IMR-90 (cell line): ENCODE measurements around the gene POC1B. TPM values are rescaled to one million over a fixed set of nuclear protein-coding genes. Genes with fewer than 3 reads are reported as not detected.

Experiments
- ATAC-seq: fragments of 200-7000 bp; cut with Tn5 transposase; 2 replicates; pipeline ENCODE4 v1.9.1; 2020; ENCODE audit warnings: low read depth, mild to moderate bottlenecking, moderate library complexity
- BruUV-seq: library from RNA; stranded (reverse); fragments of 400-500 nt; replicated peaks from 2 replicates; lab custom pipeline; 2021; lab: Mats Ljungman, UMichigan
- CTCF ChIA-PET: fragments of 300-600 bp; formaldehyde crosslinking; extraction: SDS; loops from one replicate; lab custom pipeline; 2021; ENCODE audit warnings: antibody characterized with exemption; lab: Yijun Ruan, JAX
- POLR2A ChIA-PET: fragments of 300-600 bp; sonication (Branson Sonifier 250); formaldehyde crosslinking; loops from one replicate; lab custom pipeline; 2022; ENCODE audit warnings: antibody characterized with exemption; ENCODE audit not compliant: unreplicated experiment; lab: Charles Lee
- DNase-seq: peaks from one replicate; pipeline ENCODE4 v3.0.0; 2013
- H2AFZ ChIP-seq: replicated peaks from 2 replicates; pipeline ENCODE3; 2013; ENCODE audit warnings: low read length, mild to moderate bottlenecking; ENCODE audit not compliant: poor library complexity
- H2AK5ac ChIP-seq: 2 replicates; pipeline ENCODE4 v1.6.1; 2013; ENCODE audit warnings: low read depth, low read length, inconsistent platforms
- H2AK9ac ChIP-seq: replicated peaks from 2 replicates; pipeline ENCODE3; 2013; ENCODE audit warnings: mild to moderate bottlenecking, low read depth, low read length, moderate library complexity; ENCODE audit not compliant: poor library complexity
- H2BK120ac ChIP-seq: 2 replicates; pipeline ENCODE4 v1.6.1; 2013; ENCODE audit warnings: low read depth, low read length, inconsistent platforms
- H2BK15ac ChIP-seq: 3 replicates; pipeline ENCODE4 v1.6.1; 2013; ENCODE audit warnings: low read depth, low read length, inconsistent platforms
- H2BK20ac ChIP-seq: 2 replicates; pipeline ENCODE4 v1.6.1; 2013; ENCODE audit warnings: low read depth, mild to moderate bottlenecking, inconsistent platforms, low read length, moderate library complexity
- H2BK5ac ChIP-seq: 2 replicates; pipeline ENCODE4 v1.6.1; 2013; ENCODE audit warnings: mild to moderate bottlenecking, low read depth, low read length, inconsistent platforms; ENCODE audit not compliant: poor library complexity, severe bottlenecking
- H3K14ac ChIP-seq: replicated peaks from 2 replicates; pipeline ENCODE4 v1.6.1; 2013; ENCODE audit warnings: low read depth, low read length, inconsistent platforms
- H3K18ac ChIP-seq: 2 replicates; pipeline ENCODE4 v1.6.1; 2013; ENCODE audit warnings: low read depth, low read length, control low read depth
- H3K23ac ChIP-seq: 2 replicates; pipeline ENCODE4 v1.6.1; 2013; ENCODE audit warnings: low read depth, low read length, inconsistent platforms
- H3K27ac ChIP-seq: 2 replicates; pipeline ENCODE4 v1.5.1; 2013; ENCODE audit warnings: mild to moderate bottlenecking, control low read depth, low read length; ENCODE audit not compliant: insufficient read depth
- H3K27me3 ChIP-seq: 2 replicates; pipeline ENCODE4 v1.6.1; 2013; ENCODE audit warnings: low read length; ENCODE audit not compliant: control insufficient read depth, insufficient read depth
- H3K36me3 ChIP-seq: 2 replicates; pipeline ENCODE4 v1.6.1; 2013; ENCODE audit warnings: low read length, mixed read lengths; ENCODE audit not compliant: control insufficient read depth, insufficient read depth
- H3K4ac ChIP-seq: 2 replicates; pipeline ENCODE4 v1.6.1; 2013; ENCODE audit warnings: low read depth, low read length, inconsistent platforms
- H3K4me1 ChIP-seq: 2 replicates; pipeline ENCODE4 v1.6.1; 2013; ENCODE audit warnings: low read length, mixed read lengths; ENCODE audit not compliant: control insufficient read depth, insufficient read depth
- H3K4me2 ChIP-seq: 2 replicates; pipeline ENCODE4 v1.6.1; 2013; ENCODE audit warnings: low read depth, mild to moderate bottlenecking, control low read depth, low read length, moderate library complexity
- H3K4me3 ChIP-seq: 2 replicates; pipeline ENCODE4 v1.5.1; 2013; ENCODE audit warnings: low read depth, mild to moderate bottlenecking, control low read depth, low read length, moderate library complexity; ENCODE audit not compliant: insufficient read depth
- H3K56ac ChIP-seq: 2 replicates; pipeline ENCODE4 v1.6.1; 2013; ENCODE audit warnings: low read length, inconsistent platforms; ENCODE audit not compliant: insufficient read depth; ENCODE audit errors: extremely low read depth
- H3K79me1 ChIP-seq, 2 experiments: 2 replicates each; pipeline ENCODE4 v1.6.1; 2013; ENCODE audit warnings: low read length in 2 of 2, inconsistent platforms in 1 of 2, low read depth in 1 of 2
- H3K9ac ChIP-seq: 2 replicates; pipeline ENCODE4 v1.6.1; 2013; ENCODE audit warnings: low read depth, low read length, control low read depth
- H3K9me1 ChIP-seq: 2 replicates; pipeline ENCODE4 v1.6.1; 2013; ENCODE audit warnings: low read length, inconsistent platforms; ENCODE audit not compliant: insufficient read depth
- H3K9me3 ChIP-seq: 2 replicates; pipeline ENCODE4 v1.6.1; 2013; ENCODE audit warnings: low read length; ENCODE audit not compliant: control insufficient read depth, insufficient read depth
- H4K20me1 ChIP-seq: 2 replicates; pipeline ENCODE4 v1.6.1; 2013; ENCODE audit warnings: low read length, inconsistent platforms; ENCODE audit not compliant: insufficient read depth
- H4K5ac ChIP-seq: 2 replicates; pipeline ENCODE4 v1.6.1; 2013; ENCODE audit warnings: mild to moderate bottlenecking, low read depth, low read length, control low read depth
- H4K8ac ChIP-seq, 2 experiments: 2 replicates each; pipeline ENCODE4 v1.6.1; 2013; ENCODE audit warnings: low read depth in 2 of 2, low read length in 2 of 2, control low read depth in 1 of 2, inconsistent platforms in 1 of 2
- H4K91ac ChIP-seq: 2 replicates; pipeline ENCODE4 v1.6.1; 2013; ENCODE audit warnings: low read depth, low read length, inconsistent platforms; ENCODE audit not compliant: insufficient read depth
- BHLHE40 ChIP-seq: fragments of 150-350 bp; IDR thresholded peaks from 2 replicates; pipeline ENCODE4 v1.6.1; 2016; ENCODE audit warnings: mild to moderate bottlenecking, low read depth, low read length
- CEBPB ChIP-seq: IDR thresholded peaks from 2 replicates; pipeline ENCODE4 v1.6.1; 2012; ENCODE audit warnings: low read depth, low read length, improper control_type of control experiment
- CHD1 ChIP-seq: IDR thresholded peaks from 2 replicates; pipeline ENCODE4 v1.6.1; 2012; ENCODE audit warnings: low read depth, low read length, improper control_type of control experiment
- CTCF ChIP-seq: conservative IDR thresholded peaks from 2 replicates; pipeline ENCODE4 v1.5.1; 2012; ENCODE audit warnings: mild to moderate bottlenecking, low read depth, low read length, improper control_type of control experiment
- ELK1 ChIP-seq: fragments of 150-350 bp; IDR thresholded peaks from 2 replicates; pipeline ENCODE4 v1.6.1; 2016; ENCODE audit warnings: low read depth, mild to moderate bottlenecking, low read length, moderate library complexity, borderline replicate concordance
- FOS ChIP-seq: fragments of 150-350 bp; IDR thresholded peaks from 2 replicates; pipeline ENCODE4 v1.6.1; 2016; ENCODE audit warnings: low read depth, low read length
- MAFK ChIP-seq: IDR thresholded peaks from 2 replicates; pipeline ENCODE4 v1.6.1; 2012; ENCODE audit warnings: low read depth, low read length, improper control_type of control experiment
- MAZ ChIP-seq: IDR thresholded peaks from 2 replicates; pipeline ENCODE4 v1.6.1; 2012; ENCODE audit warnings: low read depth, mild to moderate bottlenecking, low read length, improper control_type of control experiment, moderate library complexity, borderline replicate concordance
- NFE2L2 ChIP-seq: fragments of 150-350 bp; IDR thresholded peaks from 2 replicates; pipeline ENCODE4 v1.6.1; 2016; ENCODE audit warnings: low read depth, mild to moderate bottlenecking, low read length
- POLR2A ChIP-seq: IDR thresholded peaks from 2 replicates; pipeline ENCODE4 v1.6.1; 2012; ENCODE audit warnings: mild to moderate bottlenecking, low read depth, low read length
- RCOR1 ChIP-seq: IDR thresholded peaks from 2 replicates; pipeline ENCODE4 v1.6.1; 2012; ENCODE audit warnings: mild to moderate bottlenecking, low read length, improper control_type of control experiment; ENCODE audit not compliant: insufficient replicate concordance
- RFX5 ChIP-seq: IDR thresholded peaks from 2 replicates; pipeline ENCODE4 v1.8.0; 2012; ENCODE audit warnings: low read depth, mild to moderate bottlenecking, low read length, moderate library complexity
- SMC3 ChIP-seq: fragments of 150-350 bp; IDR thresholded peaks from 2 replicates; pipeline ENCODE4 v1.6.1; 2016; ENCODE audit warnings: low read depth, mild to moderate bottlenecking, antibody characterized with exemption, low read length, moderate library complexity
- USF2 ChIP-seq: fragments of 150-350 bp; IDR thresholded peaks from 2 replicates; pipeline ENCODE4 v1.6.1; 2017; ENCODE audit warnings: mild to moderate bottlenecking, antibody characterized with exemption, low read length, low read depth
- WGBS, 2 experiments: methylation state at CpG; one replicate each; pipeline versions ENCODE4 v1.1.5 to v1.1.7; 2013; ENCODE audit warnings: missing lambda C conversion rate in 2 of 2; ENCODE audit not compliant: insufficient read length in 1 of 2; ENCODE audit errors: extremely low coverage in 2 of 2; 5-methylcytosine and 5-hydroxymethylcytosine counted together
- dilution Hi-C: fragments of 300-500 bp; cut with HindIII; formaldehyde crosslinking; loops from one replicate; pipeline ENCODE4 v1.14.3; 2018; ENCODE audit warnings: low sequenced_read_pairs; ENCODE audit not compliant: unreplicated experiment
- in situ Hi-C: fragments of 300-500 bp; cut with MboI; formaldehyde crosslinking; loops from 3 replicates; pipeline ENCODE4 v1.14.3; 2019; ENCODE audit warnings: low sequenced_read_pairs, inconsistent platforms, mixed read lengths
- intact Hi-C: fragments of 100-400 bp; cut with micrococcal nuclease; formaldehyde crosslinking; loops from 2 replicates; pipeline ENCODE4 v1.10.0; 2022
- polyA plus RNA-seq, 3 experiments: library from polyadenylated mRNA; depleted of rRNA; stranded (reverse); fragments of >200 nt; gene quantifications; 2 replicates each; pipeline ENCODE4 v1.2.3, GENCODE V29; 2012; ENCODE audit warnings: low replicate concordance in 1 of 3
- total RNA-seq: library from RNA; depleted of rRNA; stranded (reverse); fragments of >200 nt; gene quantifications from 2 replicates; pipeline ENCODE4 v1.2.3, GENCODE V29; 2012

The POC1B gene
- total and polyA plus RNA-seq, 2 of the 4 experiments (the other 2 are of a cell fraction), result 5.0 to 10.4 TPM

- Histone ChIP-seq H4K5ac (no peak overlapping the region), H2AK9ac (no peak overlapping the region), H4K20me1 (no peaks in the 10 kb centered on the region), H3K9ac (no peak overlapping the region), H3K79me1 (peaks cover 0 to 7% of the 10 kb centered on the region in 2 experiments; a peak in 1 of 4 replicates), H3K27ac (no peak overlapping the region), H2BK120ac (peak overlapping the region; percentile 30; the same call in 1 of the 2 replicates), H2AK5ac (no peak overlapping the region), H3K27me3 (no peaks in the 10 kb centered on the region), H3K23ac (no peak overlapping the region), H3K36me3 (no peaks in the 10 kb centered on the region), H3K4me1 (peaks cover 2% of the 10 kb centered on the region; the same call in 1 of the 2 replicates), H2BK5ac (peak overlapping the region; percentile 8), H3K18ac (peak overlapping the region; percentile 23; the same call in 1 of the 2 replicates), H3K14ac (no peak overlapping the region), H3K56ac (no peak overlapping the region), H3K4me2 (no peak overlapping the region), H2BK15ac (no peak overlapping the region), H3K4me3 (no peak overlapping the region), H4K8ac (no peak overlapping the region), H3K9me3 (no peaks in the 10 kb centered on the region), H2AFZ (no peak overlapping the region), H3K4ac (no peak overlapping the region), H2BK20ac (no peak overlapping the region; the same call in 1 of the 2 replicates), H4K91ac (no peak overlapping the region), H3K9me1 (no peaks in the 10 kb centered on the region; the same call in 1 of the 2 replicates)
- CTCF ChIA-PET, result interaction anchor here (0.5 kb wide), 1 partner anchor 38 kb away, joined by 3 read pairs; no protein-coding TSS in a partner anchor
- no CpG with 5 or more reads among the region's 6 CpGs for WGBS, 2 experiments
- BruUV-seq, result no TSS peak
- POLR2A ChIA-PET, result no interaction called here
- ATAC-seq (no peak), DNase-seq (peak; percentile 30)
- dilution Hi-C loops, result no loop called here
- TF ChIP-seq CEBPB (no peak), SMC3 (no peak), BHLHE40 (no peak), MAFK (no peak), POLR2A (no peak), USF2 (no peak), RFX5 (no peak), CTCF (no peak), CHD1 (no peak), ELK1 (no peak), RCOR1 (no peak), FOS (no peak), MAZ (no peak), NFE2L2 (no peak)
- in situ Hi-C loops, result no loop called here
- intact Hi-C loops, result no loop called here
Observed at GRCh38 chr12:89475203-89475990, 50.5 kb downstream of the POC1B start.
